Endometrial microvascular endothelial cells (primary cell): ENCODE data around the gene NDST4. TPM values are rescaled to one million over a fixed set of nuclear protein-coding genes. Genes with fewer than 3 reads are reported as not detected.

ENCODE experiments used
- in situ Hi-C: cut with HindIII; loops from 2 replicates; pipeline ENCODE4 v1.10.0; 2017; ENCODE audit warnings: low sequenced_read_pairs, low pct_unique_long_range_greater_than_20kb; ENCODE audit errors: inconsistent ontology term
- total RNA-seq: library from RNA; depleted of rRNA; stranded (reverse); fragments of >200 nt; gene quantifications from one replicate; pipeline ENCODE4 v1.2.3, GENCODE V29; 2015; ENCODE audit errors: inconsistent ontology term

The NDST4 gene
- total RNA-seq, 1 donor from 2014 or later: not detected

DNA sequence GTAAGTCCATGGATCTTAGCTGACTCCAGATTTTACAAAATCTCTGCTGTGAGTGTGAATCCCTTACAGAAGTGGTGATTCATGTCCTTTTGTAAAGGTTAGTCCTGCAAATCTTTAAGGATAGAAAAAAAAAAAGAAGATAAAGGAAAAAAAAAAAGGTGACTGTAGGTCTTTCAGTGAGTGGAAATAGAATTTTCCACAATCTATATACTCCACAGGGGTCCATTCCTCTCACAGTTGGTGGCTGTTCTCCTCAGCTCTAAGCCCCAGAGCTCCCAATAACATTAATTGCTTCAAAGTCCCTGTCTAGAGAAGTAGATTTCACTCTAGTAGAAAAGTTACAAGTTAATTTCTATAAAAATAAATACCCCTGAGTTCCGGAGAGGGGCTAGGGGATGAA is 189.1 kb downstream of the NDST4 start:
- in situ Hi-C loops: no loop called here

DNA sequence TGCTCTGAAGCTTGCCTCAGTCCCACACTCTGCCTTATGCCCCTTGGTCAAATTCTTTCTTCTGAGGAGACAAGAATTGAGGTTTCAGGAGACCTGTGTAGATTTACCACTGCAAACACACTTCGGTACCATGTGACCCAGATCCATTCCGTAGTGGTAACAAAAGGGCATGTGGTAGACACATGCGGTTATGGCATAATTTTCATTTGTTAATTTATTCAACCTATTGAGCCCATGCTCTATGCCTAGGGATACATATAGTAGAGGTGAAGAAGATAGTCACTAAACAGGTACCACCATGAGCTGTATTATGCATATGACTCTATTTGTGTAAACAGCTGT is 190.9 kb downstream of the NDST4 start:
- in situ Hi-C loops: no loop called here

DNA sequence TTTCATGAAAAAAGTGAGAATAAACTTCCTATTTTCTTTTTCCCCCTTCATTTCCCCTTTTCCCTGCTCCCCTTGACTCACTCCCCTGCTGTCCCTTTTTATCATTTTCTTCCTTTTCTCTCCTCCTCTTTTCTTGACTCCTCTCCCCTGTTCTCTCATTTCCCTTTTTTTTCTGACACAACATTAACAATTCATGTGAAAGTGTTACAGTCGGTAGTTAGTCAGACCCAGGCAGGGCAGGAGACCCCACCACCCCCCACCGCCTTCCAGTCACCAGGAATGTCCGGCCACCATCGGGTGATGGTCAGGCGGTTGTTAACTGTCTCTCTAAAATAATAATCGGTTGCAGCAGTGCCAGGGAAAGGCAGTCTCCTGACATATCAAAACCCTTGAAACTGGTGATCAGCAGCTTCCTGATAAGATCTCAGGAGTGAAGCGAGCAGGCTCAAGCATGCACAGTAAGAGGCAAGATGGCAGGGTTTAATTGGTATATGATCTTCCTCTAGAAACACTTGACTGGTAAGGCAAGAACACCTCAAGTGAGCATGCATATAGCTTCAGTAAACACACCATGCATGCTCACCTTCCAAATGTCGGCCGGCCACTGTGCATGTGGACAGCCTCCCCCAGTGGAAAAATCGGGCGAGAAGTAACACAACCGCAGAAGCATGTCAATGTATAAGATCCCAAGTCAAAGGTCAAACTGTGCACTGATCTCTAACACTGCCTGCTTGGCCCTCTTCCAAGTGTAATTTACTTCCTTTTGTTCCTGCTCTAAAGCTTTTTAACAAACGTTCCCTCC is 191.4 kb downstream of the NDST4 start:
- in situ Hi-C loops: no loop called here

DNA sequence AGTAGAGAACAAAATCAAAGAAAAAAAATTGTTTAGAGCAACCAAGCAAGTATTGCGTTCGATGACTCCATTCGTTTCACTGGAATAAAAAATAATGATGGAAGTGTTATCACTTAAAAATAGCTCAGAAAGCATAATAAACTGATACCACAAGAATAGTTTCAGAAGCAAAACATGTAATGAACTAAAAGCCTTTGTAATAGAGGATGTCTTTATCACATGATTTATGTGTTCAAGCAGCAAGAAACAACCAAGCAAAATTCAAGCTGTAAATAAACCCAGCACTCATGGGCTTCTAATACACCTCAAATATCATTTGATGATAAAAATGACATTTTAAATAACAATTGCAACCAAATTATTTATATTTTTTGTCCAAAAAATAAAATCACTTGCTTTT is 192.2 kb downstream of the NDST4 start:
- in situ Hi-C loops: no loop called here

DNA sequence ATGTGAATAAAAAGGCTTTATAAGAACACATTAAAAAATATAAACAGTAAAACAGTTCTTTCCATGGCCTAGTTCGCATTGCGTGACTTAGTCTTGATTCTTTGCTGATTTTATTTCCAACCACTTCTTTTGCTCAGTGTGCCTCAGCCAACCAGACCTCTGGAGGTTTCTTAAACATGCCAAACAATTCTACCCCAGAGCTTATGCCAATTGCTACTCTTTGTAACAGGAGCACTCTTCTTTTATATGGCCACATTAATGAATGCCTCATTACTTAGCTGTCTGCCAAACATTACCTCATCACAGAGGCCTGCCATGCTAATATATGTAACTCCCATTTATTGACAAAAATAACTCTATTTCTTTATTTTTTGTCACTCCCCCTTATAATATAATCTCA is 202.3 kb downstream of the NDST4 start:
- in situ Hi-C loops: no loop called here

DNA sequence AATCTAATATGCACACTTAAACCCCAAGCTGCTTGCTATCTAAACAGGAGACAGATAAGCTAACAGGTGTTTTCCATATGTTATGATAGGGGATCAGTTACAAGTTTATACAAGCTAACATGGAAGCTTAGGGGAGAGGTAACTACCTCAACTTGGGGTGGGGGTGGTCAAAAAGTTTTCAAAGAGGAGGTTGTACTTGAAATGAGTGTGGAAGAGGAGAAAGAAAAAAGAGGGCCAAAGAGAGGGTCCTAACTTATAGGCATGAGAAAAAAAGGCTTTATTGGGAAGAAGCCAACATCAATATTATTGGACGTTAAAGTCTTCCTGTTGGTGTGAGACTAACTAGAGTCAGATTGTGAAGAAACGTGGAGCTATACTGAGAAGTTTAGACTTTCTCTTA is 205.9 kb downstream of the NDST4 start:
- in situ Hi-C loops: no loop called here

DNA sequence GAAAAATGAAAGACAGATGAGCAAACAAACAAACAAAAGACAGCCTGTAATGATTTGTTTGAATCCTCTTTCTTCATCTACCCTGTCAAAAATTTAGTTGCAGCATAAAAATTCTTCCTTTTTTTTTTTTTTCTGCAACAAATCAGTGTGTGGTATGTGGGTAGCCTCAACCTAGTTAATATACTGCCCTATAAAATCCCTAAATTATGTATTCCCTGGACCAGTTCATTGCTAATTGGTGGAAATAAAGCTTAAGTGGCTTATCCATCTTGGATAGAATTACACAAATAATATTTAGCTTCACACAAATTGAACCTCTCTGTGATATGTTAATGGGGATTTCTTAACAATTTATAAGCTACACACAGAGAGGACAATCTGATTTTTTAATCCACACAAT is 208.4 kb downstream of the NDST4 start:
- in situ Hi-C loops: no loop called here

DNA sequence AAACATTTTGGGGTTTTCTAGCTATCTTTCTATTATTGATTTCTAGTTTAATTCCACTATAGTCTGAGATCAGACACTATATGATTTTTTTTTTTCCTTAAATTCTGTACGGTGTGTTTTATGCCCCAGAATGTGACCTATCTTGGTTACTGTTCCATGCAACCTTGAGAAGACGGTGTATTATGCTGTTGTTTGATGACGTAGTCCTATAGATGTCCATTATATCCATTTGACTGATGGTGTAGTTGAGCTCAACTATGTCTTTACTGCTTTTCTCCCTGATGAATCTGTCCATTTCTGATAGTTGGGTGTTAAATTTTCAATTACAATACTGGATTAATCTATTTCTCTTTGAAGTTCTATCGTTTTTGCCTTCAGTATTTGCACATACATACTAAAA is 212.5 kb downstream of the NDST4 start:
- in situ Hi-C loops: no loop called here

DNA sequence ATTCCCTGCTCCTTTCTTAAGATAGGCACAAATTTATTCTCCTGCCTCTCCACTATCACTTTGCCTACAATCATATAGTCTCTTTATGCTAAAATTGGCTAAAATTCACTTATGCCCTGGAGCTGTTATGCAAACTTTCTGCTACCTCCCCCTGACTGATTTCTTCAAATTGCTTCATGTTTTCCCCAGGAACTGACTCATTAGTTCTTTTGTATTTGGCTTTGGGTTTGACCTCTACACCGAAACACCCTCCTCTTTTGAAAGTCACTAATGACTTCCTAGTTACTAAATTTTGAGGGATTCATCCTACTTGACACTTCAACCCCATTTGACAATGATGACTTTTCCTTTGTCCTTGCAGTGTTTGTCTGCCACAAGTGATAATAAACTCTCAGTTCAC is 222.6 kb downstream of the NDST4 start:
- in situ Hi-C loops: no loop called here

DNA sequence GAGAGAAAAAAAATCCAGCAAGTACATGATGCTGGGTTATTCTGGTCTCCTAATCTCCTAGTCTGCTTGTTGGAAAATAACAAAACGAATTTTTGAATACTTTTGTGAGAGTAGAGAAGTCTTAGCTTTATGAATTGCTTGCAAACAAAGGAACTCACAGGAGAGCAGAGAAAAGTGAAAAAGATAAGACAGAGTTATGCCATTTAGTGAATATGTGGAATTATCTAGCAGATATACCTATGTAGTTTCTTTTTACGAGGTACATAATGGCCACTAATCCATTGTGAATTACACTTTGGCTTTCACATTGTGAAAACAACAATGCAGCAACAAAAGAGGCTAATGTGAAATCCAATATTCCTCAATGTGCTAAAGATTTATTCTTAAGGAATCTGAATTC is 226.7 kb downstream of the NDST4 start:
- in situ Hi-C loops: no loop called here

DNA sequence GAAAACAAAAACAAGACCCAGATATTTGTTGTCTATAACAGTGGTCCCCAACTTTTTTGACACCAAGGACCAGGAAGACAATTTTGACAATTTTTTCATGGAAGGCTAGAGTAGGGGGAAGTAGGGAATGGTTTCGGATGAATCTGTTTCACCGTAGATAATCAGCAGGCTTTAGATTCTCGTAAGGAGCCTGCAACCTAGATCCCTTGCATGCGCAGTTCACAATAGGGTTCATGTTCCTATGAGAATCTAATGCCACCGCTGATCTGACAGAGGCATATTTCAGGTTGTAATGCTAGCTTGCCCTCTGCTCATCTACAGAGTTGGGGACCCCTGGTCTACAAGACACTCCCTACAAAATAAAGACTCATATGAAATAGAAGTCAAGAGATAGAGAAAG is 229.8 kb downstream of the NDST4 start:
- in situ Hi-C loops: no loop called here

DNA sequence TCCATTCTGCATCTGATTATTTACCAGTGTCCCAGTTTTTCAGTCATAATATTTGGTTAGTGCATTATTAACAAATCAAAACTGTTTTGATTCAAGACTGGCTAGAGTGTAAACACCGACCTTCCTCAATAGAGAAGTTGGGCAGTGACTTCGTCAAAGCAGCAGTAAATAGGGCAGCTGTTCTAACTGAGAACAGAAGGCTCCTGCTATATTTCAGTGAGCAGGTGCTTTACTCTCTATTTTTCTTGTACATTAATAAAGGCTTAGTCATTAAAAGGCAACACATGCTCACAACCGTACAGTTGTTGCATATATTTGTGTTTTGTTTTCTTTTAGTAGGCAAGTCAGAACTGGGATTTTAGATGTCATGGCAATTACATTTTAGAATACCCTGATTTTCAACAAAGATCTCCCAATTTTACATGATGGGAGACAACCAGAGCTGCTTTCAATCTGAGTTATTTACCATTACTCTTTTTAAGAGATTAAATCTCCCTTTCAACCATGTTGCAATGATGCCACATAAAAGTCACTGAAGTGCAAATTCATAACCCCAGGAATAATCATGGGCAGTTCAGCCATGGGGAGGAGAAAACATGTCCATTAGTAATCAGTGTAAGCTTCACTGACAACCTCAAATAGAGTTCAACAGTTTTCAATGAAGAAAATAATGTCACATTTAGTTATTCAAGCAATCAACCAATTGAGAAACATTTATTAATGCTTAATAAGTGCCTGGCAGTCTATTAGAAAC is 233.3 kb downstream of the NDST4 start:
- in situ Hi-C loops: no loop called here

DNA sequence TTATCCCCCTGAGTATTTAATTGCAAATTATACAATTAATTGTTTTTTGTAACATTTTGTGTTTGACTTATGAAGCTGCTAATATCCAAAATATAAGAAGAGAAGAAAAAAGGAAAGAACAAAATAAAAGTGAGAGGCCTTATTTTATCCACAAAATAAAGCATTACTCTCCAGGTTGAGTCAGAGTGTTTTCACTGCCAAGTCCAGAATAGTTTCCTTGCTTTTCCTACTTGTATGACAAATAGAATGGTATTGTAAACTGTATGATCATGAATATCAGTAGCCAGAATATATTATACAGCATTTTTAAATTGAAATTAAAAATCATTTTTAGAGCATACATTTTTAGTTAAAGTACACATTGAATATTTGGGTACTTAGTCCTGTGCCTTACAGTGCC is 237.8 kb downstream of the NDST4 start:
- in situ Hi-C loops: no loop called here

DNA sequence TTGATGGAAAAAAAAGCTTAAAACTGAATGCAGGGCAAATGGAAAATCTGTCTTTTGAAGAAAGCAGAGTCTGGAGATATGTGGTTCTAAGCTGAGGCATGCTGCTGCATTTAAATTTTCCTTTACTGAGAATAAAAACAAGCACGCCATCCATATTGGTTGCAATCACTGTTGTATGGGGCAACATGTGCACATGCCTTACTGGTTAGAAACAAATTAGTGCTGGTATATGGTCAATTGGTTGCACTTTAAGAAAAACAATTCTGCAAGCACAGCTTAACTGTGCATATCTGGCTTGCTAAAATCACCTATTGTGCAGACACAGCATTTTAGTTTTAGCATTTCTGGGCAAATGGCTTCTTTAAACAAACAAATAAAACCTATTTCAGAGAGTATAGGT is 239.1 kb downstream of the NDST4 start:
- in situ Hi-C loops: no loop called here

DNA sequence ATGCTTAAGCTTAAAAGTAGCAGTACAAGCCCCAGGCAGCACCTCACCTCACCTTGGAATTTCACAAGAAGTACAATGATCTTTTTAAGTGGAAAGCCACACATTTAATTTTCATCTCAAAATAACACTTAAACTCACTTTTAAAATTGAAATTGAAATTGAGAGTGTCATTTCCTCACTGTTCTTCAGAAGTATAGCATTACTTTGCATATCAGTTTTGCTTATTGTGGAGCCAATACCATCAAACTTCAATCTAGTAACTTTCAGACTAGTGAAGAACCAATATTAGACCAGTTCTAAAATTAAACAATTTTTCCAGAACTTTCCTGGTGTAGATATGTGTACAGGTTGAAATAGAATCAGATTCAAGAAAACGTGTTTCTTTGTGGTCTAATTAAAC is 242.4 kb downstream of the NDST4 start:
- in situ Hi-C loops: no loop called here

DNA sequence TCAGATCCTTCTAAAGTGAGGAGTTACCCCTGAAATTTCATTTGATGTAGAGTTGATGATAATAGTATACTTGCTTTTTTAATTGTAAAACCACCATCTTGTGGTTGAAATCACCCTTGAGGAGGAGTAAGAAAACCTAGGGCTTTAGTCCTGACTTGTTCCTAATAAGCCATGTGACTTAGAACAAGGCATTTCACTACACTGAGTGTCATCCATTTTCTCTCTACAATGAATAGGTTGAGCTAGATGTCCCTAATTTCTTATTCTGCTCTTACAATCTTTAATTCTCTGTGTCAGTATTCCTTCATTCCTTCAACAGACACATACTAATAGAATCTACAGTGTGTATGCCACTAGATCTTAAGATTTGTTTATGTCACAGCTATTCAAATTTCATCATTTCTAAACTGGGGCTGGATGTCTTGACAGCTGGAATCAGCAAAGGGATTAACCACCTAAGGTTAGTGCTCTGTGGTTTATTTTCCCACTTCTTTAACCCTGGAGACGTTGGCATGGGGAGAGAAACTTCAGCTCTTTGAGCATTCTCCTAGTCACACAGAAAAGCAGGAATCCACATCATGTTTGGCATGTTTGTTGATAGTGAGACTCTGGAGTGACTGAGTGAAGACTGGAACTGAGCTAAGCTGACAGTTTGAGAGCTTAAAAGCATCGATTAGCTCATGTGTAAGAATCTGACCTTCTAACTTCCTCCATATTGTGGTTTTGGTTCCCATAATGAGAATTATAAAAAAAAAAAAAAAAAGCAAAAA is 246.3 kb downstream of the NDST4 start:
- in situ Hi-C loops: no loop called here

DNA sequence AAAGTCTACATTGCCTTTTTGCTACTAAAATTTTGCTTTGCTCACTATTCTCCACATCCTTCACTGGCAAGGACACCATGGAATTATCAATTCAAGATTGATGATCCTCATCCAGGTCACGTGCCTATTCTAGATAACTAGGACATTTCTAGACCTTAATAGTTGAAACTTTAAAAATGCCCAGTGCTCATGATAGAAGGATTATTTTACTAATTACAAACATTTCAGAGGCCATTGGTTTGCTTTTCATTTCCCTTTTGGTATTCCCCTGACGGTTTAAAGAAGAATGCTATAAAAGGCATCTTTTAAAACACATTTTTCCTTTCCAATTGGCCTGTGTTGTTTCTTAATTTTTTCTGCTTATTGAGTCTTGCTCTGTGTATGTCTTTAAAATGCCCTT is 249.4 kb downstream of the NDST4 start:
- in situ Hi-C loops: no loop called here

DNA sequence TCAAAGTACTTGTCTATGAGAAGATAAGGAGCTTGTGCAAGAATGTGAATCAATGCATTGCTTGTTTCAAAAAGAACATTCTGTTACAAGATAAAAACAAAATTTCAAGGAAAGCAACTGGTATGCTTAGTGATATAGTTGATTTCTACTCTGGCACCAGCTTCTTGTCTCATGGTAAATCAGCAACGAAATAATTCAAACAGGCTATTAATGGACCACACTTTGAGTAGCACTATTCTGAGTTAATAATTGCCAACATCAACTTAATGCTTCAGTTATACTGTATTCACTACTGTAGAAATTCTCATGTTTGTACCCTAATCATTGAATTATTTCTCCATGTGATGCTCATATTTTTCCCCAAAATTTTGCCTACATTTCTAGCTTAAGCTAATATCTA is 252.6 kb downstream of the NDST4 start:
- in situ Hi-C loops: no loop called here

DNA sequence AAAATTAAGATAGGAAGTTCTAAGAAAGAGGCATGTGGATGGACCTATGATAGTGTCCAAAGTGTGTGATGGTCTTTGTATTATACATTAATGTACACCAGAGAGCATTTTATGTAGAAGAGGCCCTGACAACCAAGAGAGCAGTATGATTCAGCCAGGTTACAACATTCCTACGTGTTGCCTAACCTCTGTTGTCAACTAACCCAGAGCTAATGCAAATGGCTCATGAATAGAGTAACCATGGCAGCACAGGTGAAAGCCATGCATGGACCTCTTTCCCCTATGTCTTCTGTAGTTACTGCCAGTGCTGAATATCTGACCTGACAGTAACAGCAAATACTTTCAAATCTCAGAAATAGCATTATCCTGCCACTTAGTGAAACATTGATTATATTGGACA is 255.6 kb downstream of the NDST4 start:
- in situ Hi-C loops: no loop called here

DNA sequence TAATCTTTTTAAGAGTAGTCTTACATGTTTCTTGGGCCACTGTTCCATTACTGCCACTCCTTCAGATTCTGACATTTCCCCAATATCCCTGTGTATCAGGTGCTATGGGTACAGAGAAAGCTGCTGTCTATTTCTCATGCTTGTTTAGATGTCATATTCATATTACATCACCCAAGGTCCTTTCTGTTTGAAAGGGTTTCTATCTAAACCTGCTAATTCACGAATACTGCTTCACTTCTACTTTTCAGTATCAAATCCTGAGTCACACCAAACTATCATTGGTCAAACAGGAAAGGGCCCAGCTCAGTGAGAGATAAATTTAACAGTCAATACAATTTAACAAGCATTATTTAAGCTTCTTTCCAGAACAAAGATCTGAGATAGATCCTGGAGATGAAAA is 273.4 kb downstream of the NDST4 start:
- in situ Hi-C loops: no loop called here
